Measurements from ENCODE around the gene ANKS1B.

The ANKS1B gene

GRCh38 chr12:98741556-98742265, 1243.0 kb downstream of the ANKS1B start:
- TF ChIP-seq, protein P1, sequence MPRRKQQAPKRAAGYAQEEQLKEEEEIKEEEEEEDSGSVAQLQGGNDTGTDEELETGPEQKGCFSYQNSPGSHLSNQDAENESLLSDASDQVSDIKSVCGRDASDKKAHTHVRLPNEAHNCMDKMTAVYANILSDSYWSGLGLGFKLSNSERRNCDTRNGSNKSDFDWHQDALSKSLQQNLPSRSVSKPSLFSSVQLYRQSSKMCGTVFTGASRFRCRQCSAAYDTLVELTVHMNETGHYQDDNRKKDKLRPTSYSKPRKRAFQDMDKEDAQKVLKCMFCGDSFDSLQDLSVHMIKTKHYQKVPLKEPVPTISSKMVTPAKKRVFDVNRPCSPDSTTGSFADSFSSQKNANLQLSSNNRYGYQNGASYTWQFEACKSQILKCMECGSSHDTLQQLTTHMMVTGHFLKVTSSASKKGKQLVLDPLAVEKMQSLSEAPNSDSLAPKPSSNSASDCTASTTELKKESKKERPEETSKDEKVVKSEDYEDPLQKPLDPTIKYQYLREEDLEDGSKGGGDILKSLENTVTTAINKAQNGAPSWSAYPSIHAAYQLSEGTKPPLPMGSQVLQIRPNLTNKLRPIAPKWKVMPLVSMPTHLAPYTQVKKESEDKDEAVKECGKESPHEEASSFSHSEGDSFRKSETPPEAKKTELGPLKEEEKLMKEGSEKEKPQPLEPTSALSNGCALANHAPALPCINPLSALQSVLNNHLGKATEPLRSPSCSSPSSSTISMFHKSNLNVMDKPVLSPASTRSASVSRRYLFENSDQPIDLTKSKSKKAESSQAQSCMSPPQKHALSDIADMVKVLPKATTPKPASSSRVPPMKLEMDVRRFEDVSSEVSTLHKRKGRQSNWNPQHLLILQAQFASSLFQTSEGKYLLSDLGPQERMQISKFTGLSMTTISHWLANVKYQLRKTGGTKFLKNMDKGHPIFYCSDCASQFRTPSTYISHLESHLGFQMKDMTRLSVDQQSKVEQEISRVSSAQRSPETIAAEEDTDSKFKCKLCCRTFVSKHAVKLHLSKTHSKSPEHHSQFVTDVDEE (CRISPR knock-in tag; IDR thresholded peaks at IDR 0.05): no peak
- TF ChIP-seq RARB (CRISPR knock-in tag; IDR thresholded peaks at IDR 0.05) (no peak), TCF4 (CRISPR knock-in tag; IDR thresholded peaks at IDR 0.05; ENCODE audit: borderline replicate concordance) (no peak), ZFP30 (CRISPR knock-in tag; IDR thresholded peaks at IDR 0.05) (no peak), CSDC2 (CRISPR knock-in tag; IDR thresholded peaks at IDR 0.05) (no peak), BACH2 (CRISPR knock-in tag; IDR thresholded peaks at IDR 0.05; ENCODE audit: borderline replicate concordance) (no peak)
- TF ChIP-seq, protein P2, sequence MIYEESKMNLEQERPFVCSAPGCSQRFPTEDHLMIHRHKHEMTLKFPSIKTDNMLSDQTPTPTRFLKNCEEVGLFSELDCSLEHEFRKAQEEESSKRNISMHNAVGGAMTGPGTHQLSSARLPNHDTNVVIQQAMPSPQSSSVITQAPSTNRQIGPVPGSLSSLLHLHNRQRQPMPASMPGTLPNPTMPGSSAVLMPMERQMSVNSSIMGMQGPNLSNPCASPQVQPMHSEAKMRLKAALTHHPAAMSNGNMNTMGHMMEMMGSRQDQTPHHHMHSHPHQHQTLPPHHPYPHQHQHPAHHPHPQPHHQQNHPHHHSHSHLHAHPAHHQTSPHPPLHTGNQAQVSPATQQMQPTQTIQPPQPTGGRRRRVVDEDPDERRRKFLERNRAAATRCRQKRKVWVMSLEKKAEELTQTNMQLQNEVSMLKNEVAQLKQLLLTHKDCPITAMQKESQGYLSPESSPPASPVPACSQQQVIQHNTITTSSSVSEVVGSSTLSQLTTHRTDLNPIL (CRISPR knock-in tag; IDR thresholded peaks at IDR 0.05; ENCODE audit: low read depth): no peak
- no peak for ATAC-seq

DNA sequence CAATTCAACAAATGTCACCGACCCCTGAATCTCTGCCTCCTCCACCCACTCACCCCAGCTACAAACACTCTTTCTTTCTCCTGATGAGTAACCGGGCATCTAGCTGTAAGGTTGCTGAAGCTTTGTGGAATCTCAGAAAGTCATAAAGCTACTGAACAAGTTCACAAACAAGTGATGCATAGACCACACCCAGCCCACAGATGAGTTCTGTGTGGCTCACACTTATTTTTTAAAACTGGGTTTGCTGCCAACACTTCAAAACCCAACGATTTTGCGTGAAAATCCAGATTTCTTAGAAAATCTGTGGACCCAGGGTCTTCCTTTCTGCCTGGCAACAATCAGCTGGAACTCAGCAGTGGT, 1243.6 kb downstream of the ANKS1B start:
- ATAC-seq: no peak
- TF ChIP-seq ZNF565 (CRISPR knock-in tag; conservative IDR thresholded peaks at IDR 0.05; ENCODE audit: low read depth) (no peak), PPARA (CRISPR knock-in tag; IDR thresholded peaks at IDR 0.05; ENCODE audit: borderline replicate concordance) (no peak), ZFP3 (CRISPR knock-in tag; IDR thresholded peaks at IDR 0.05) (no peak), CSDC2 (CRISPR knock-in tag; IDR thresholded peaks at IDR 0.05) (no peak), BACH2 (CRISPR knock-in tag; IDR thresholded peaks at IDR 0.05; ENCODE audit: borderline replicate concordance) (no peak), ARNTL (CRISPR knock-in tag; IDR thresholded peaks at IDR 0.05; ENCODE audit: borderline replicate concordance, low read depth) (no peak), ZFP30 (CRISPR knock-in tag; IDR thresholded peaks at IDR 0.05) (no peak)

DNA sequence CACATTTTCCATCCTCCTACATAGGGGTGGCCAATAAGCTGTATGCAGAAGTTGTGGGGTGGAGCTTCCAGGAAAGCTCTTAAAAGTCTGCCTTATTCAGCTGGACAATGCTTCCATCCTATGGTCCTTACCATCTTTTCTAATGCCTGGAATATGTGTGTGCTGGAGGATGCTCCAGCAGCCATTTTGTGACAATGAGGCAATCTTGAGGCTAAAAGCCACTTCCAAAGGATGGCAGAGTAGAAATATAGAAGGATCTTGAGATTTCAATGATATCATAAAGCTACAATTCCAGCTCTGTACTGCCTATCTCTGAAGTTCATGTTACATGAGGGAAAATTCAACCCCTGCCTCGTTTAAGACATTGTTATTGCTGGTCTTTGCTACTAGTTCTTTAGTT, 1244.0 kb downstream of the ANKS1B start:
- ATAC-seq: no peak
- TF ChIP-seq BACH2 (CRISPR knock-in tag; IDR thresholded peaks at IDR 0.05; ENCODE audit: borderline replicate concordance): no peak
- TF ChIP-seq POU6F1 (CRISPR knock-in tag; IDR thresholded peaks at IDR 0.05; ENCODE audit: borderline replicate concordance, low read depth): no peak
- no peak for TF ChIP-seq ZFP30 (CRISPR knock-in tag; IDR thresholded peaks at IDR 0.05)
- TF ChIP-seq ISL1 (CRISPR knock-in tag; IDR thresholded peaks at IDR 0.05): no peak
- TF ChIP-seq ZFP3 (CRISPR knock-in tag; IDR thresholded peaks at IDR 0.05): no peak
- no peak for TF ChIP-seq ZC3H10 (CRISPR knock-in tag; IDR thresholded peaks at IDR 0.05)
- TF ChIP-seq OSR1 (CRISPR knock-in tag; IDR thresholded peaks at IDR 0.05): no peak
- no peak for TF ChIP-seq RARB (CRISPR knock-in tag; IDR thresholded peaks at IDR 0.05)
- no peak for TF ChIP-seq SNAI2 (CRISPR knock-in tag; IDR thresholded peaks at IDR 0.05)
- TF ChIP-seq, protein P3, sequence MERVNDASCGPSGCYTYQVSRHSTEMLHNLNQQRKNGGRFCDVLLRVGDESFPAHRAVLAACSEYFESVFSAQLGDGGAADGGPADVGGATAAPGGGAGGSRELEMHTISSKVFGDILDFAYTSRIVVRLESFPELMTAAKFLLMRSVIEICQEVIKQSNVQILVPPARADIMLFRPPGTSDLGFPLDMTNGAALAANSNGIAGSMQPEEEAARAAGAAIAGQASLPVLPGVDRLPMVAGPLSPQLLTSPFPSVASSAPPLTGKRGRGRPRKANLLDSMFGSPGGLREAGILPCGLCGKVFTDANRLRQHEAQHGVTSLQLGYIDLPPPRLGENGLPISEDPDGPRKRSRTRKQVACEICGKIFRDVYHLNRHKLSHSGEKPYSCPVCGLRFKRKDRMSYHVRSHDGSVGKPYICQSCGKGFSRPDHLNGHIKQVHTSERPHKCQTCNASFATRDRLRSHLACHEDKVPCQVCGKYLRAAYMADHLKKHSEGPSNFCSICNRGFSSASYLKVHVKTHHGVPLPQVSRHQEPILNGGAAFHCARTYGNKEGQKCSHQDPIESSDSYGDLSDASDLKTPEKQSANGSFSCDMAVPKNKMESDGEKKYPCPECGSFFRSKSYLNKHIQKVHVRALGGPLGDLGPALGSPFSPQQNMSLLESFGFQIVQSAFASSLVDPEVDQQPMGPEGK (CRISPR knock-in tag; IDR thresholded peaks at IDR 0.05; ENCODE audit: borderline replicate concordance): no peak
- TF ChIP-seq ARNTL (CRISPR knock-in tag; IDR thresholded peaks at IDR 0.05; ENCODE audit: borderline replicate concordance, low read depth): no peak
- no peak for TF ChIP-seq PPARA (CRISPR knock-in tag; IDR thresholded peaks at IDR 0.05; ENCODE audit: borderline replicate concordance)
- no peak for TF ChIP-seq ZNF70 (CRISPR knock-in tag; IDR thresholded peaks at IDR 0.05)
- TF ChIP-seq, protein P1 (CRISPR knock-in tag; IDR thresholded peaks at IDR 0.05): no peak
